GM18867 (cell line): Measurements from ENCODE around the gene NXF2.
"Not testable (repeated sequence)": the region's sequence is repeated elsewhere in the genome, so short reads cannot be mapped to it uniquely, and the experiment has no call there.

Experiments used
- ATAC-seq: cut with Tn5 transposase; IDR thresholded peaks from one replicate; pipeline ENCODE4 v1.9.1; 2021; ENCODE audit warnings: mild to moderate bottlenecking, moderate library complexity; ENCODE audit not compliant: unreplicated experiment

NXF2 gene

GRCh38 chrX:102246893-102247292 is at the start of gene NXF2:
Gene NXF2, plus strand, starts transcription at chrX:102247167. Its CDS starts 59,912 bp downstream, at chrX:102307079.
- ATAC-seq = not testable (repeated sequence)

- ATAC-seq = not testable (repeated sequence)
Measured at GRCh38 chrX:102207940-102208339, 39.0 kb upstream of the NXF2 start.

- not testable (repeated sequence) for ATAC-seq
Measured at GRCh38 chrX:102214986-102215385, 32.0 kb upstream of the NXF2 start, which contains the start of gene TCP11X1. Gene TCP11X1, plus strand, starts transcription at chrX:102215301.

GRCh38 chrX:102216497-102216896 is 30.5 kb upstream of the NXF2 start:
- ATAC-seq = peak; percentile 58

- ATAC-seq = not testable (repeated sequence)
Measured at GRCh38 chrX:102235678-102236077, 11.3 kb upstream of the NXF2 start.

- ATAC-seq = not testable (repeated sequence)
Measured at GRCh38 chrX:102240265-102240664, 6.7 kb upstream of the NXF2 start.

GRCh38 chrX:102272231-102272630 is 25.3 kb downstream of the NXF2 start:
- not testable (repeated sequence) for ATAC-seq

- ATAC-seq = no peak
Measured at GRCh38 chrX:102338162-102338561, 91.2 kb downstream of the NXF2 start.

GRCh38 chrX:102339312-102340298 is 92.6 kb downstream of the NXF2 start:
- no peak for ATAC-seq

GRCh38 chrX:102341867-102342266 is 94.9 kb downstream of the NXF2 start:
- no peak for ATAC-seq

- no peak for ATAC-seq
Measured at GRCh38 chrX:102345916-102346315, 98.9 kb downstream of the NXF2 start.
